ENCODE results near the gene LPIN3. TPM values are rescaled to one million over a fixed set of nuclear protein-coding genes. Genes with fewer than 3 reads are reported as not detected.

The LPIN3 gene
- total and polyA plus RNA-seq, 2 donors = 1.6 to 11.0 TPM

GRCh38 chr20:41379551-41379950, 38.9 kb downstream of the LPIN3 start:
- no peak overlapping the region for H3K4me3 ChIP-seq (ENCODE audit: low read length in 2 of 2)
- 12% methylated on average over 2 of the region's 2 CpGs for WGBS
- H3K9me3 ChIP-seq (ENCODE audit: control insufficient read depth in 2 of 2, insufficient read depth in 1 of 2, low read length in 1 of 2) = no peaks in the 10 kb centered on the region
- DNase-seq (ENCODE audit: low read depth in 6 of 9, low spot score in 9 of 9) = no peak
- no peaks in the 10 kb centered on the region for H3K36me3 ChIP-seq (ENCODE audit: control insufficient read depth in 2 of 2, insufficient read depth in 2 of 2, low read length in 1 of 2)
- H3K27me3 ChIP-seq (ENCODE audit: control insufficient read depth in 2 of 2, insufficient read depth in 1 of 2, low read length in 1 of 2) = peaks cover 0 to 26% of the 10 kb centered on the region in 2 donors
- H3K27ac ChIP-seq (ENCODE audit: low read depth in 1 of 2, low read length in 1 of 2) = no peak overlapping the region
- H3K4me1 ChIP-seq (ENCODE audit: control insufficient read depth in 2 of 2, insufficient read depth in 2 of 2, low read length in 2 of 2) = no peaks in the 10 kb centered on the region

- DNase-seq (ENCODE audit: low read depth in 6 of 9, low spot score in 9 of 9) = no peak
- H3K4me3 ChIP-seq (ENCODE audit: low read length in 2 of 2) = no peak overlapping the region
- no peaks in the 10 kb centered on the region for H3K4me1 ChIP-seq (ENCODE audit: control insufficient read depth in 2 of 2, insufficient read depth in 2 of 2, low read length in 2 of 2)
- H3K27me3 ChIP-seq (ENCODE audit: control insufficient read depth in 2 of 2, insufficient read depth in 1 of 2, low read length in 1 of 2) = peaks cover 0 to 25% of the 10 kb centered on the region in 2 donors
- no peak overlapping the region for H3K27ac ChIP-seq (ENCODE audit: low read depth in 1 of 2, low read length in 1 of 2)
- WGBS = 71% methylated on average over 12 of the region's 12 CpGs
- H3K9me3 ChIP-seq (ENCODE audit: control insufficient read depth in 2 of 2, insufficient read depth in 1 of 2, low read length in 1 of 2) = no peaks in the 10 kb centered on the region
- no peaks in the 10 kb centered on the region for H3K36me3 ChIP-seq (ENCODE audit: control insufficient read depth in 2 of 2, insufficient read depth in 2 of 2, low read length in 1 of 2)
These were observed 40.1 kb downstream of the LPIN3 start for GRCh38 chr20:41380551-41381193.

DNA sequence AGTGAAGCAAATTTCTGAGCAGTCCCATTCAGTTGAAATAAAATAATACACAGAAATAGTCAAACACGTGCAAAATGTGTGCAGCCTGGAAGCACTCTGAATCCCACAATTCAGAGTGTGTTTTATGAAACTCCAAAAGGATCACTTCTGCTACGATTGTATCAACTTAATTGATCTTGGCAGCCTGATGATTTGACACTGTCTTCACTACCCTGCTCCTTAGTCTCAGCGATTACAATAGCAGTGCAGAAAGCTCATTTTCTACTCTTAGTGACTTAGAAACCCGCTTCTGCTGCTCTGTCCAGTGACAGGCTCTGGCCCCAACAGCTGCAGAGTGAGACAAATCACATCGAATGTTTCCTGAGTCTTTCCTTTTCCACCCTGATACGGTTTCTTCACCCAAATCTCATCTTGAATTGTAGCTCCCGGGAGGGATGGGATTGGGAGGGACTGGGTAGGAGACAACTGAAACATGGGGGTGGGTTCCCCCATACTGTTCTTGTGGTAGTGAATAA, 42.2 kb downstream of the LPIN3 start:
- Histone ChIP-seq H3K4me3 (ENCODE audit: low read length in 2 of 2) (no peak overlapping the region), H3K4me1 (ENCODE audit: control insufficient read depth in 2 of 2, insufficient read depth in 2 of 2, low read length in 2 of 2) (no peaks in the 10 kb centered on the region), H3K36me3 (ENCODE audit: control insufficient read depth in 2 of 2, insufficient read depth in 2 of 2, low read length in 1 of 2) (no peaks in the 10 kb centered on the region), H3K27ac (ENCODE audit: low read depth in 1 of 2, low read length in 1 of 2) (no peak overlapping the region), H3K9me3 (ENCODE audit: control insufficient read depth in 2 of 2, insufficient read depth in 1 of 2, low read length in 1 of 2) (no peaks in the 10 kb centered on the region), H3K27me3 (ENCODE audit: control insufficient read depth in 2 of 2, insufficient read depth in 1 of 2, low read length in 1 of 2) (peaks cover 0 to 12% of the 10 kb centered on the region in 2 donors)
- 81% methylated on average over 7 of the region's 7 CpGs for WGBS
- no peak for DNase-seq (ENCODE audit: low read depth in 6 of 9, low spot score in 9 of 9)

DNA sequence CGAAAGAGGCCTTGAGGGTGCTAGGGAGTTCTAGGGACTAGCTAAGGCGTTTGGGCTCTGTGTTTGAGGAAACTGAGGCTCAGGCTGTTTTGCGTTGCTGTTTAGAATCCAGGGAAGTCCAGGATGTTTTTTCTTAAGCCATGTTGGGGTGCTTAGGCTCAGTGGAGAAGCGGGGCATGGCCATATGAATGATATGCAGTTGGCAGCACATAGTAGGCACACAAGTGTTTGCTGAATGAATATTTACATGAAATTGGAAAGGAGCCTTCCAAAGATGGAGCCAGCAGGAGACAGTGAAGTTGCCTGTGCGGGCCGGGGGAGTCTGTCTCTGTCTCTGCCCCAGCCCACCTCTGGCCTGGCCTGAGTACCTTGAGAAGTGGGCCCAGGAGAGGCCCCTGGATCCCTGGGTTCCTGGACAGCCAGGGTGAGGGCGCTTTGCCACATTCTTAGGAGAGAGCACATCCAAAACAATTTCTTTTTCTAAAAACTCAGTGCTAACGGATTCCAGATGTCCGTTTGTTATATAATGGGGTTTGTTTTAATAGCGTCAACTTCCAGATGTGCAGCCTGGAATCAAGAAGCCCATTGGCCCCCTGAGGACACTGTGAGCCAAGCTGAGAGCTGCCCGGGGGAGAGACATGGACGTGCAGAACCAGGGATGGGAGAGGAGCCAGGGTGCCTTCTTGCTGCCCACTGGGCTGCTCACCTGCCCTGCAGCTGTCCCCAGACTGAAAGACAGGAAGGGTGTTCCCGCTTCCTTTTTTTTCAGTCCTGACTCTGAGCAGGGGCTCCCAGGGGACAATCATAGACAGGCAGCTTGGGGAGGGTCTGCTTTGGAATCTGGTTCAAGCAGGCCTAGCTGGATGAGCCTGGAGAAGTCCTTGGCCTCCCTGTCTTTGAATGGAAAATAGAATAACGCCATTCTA, 46.1 kb downstream of the LPIN3 start:
- no peaks in the 10 kb centered on the region for H3K36me3 ChIP-seq (ENCODE audit: control insufficient read depth in 2 of 2, insufficient read depth in 2 of 2, low read length in 1 of 2)
- no peaks in the 10 kb centered on the region for H3K9me3 ChIP-seq (ENCODE audit: control insufficient read depth in 2 of 2, insufficient read depth in 1 of 2, low read length in 1 of 2)
- H3K27ac ChIP-seq (ENCODE audit: low read depth in 1 of 2, low read length in 1 of 2) = no peak overlapping the region
- no peaks in the 10 kb centered on the region for H3K4me1 ChIP-seq (ENCODE audit: control insufficient read depth in 2 of 2, insufficient read depth in 2 of 2, low read length in 2 of 2)
- no peak for DNase-seq (ENCODE audit: low read depth in 6 of 9, low spot score in 9 of 9)
- WGBS = 93% methylated on average over 14 of the region's 14 CpGs
- no peak overlapping the region for H3K4me3 ChIP-seq (ENCODE audit: low read length in 2 of 2)
- H3K27me3 ChIP-seq (ENCODE audit: control insufficient read depth in 2 of 2, insufficient read depth in 1 of 2, low read length in 1 of 2) = no peaks in the 10 kb centered on the region

DNA sequence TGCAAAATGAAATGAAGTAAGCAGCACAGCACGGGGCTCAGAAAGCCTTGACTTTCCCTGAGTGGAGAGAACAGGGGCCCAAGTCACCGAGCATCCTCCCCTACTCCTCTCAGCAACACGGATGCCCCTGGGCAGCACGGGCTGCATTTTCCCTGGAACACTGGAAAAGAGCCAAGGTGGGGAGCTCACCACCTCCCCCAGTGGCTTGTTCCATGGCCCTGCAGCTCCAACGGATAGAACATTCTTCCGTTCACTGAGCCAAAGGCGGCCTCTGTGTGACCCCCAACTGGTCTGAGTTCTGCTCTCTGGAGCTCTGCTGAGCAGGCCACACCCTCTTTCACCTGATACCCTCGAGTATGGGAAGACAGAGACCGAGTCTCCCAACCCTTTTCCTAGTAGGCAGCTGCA, 46.8 kb downstream of the LPIN3 start:
- 62% methylated on average over 9 of the region's 9 CpGs for WGBS
- H3K9me3 ChIP-seq (ENCODE audit: control insufficient read depth in 2 of 2, insufficient read depth in 1 of 2, low read length in 1 of 2) = no peaks in the 10 kb centered on the region
- no peak overlapping the region for H3K4me3 ChIP-seq (ENCODE audit: low read length in 2 of 2)
- no peak for DNase-seq (ENCODE audit: low read depth in 6 of 9, low spot score in 9 of 9)
- H3K36me3 ChIP-seq (ENCODE audit: control insufficient read depth in 2 of 2, insufficient read depth in 2 of 2, low read length in 1 of 2) = no peaks in the 10 kb centered on the region
- H3K27me3 ChIP-seq (ENCODE audit: control insufficient read depth in 2 of 2, insufficient read depth in 1 of 2, low read length in 1 of 2) = no peaks in the 10 kb centered on the region
- no peak overlapping the region for H3K27ac ChIP-seq (ENCODE audit: low read depth in 1 of 2, low read length in 1 of 2)
- H3K4me1 ChIP-seq (ENCODE audit: control insufficient read depth in 2 of 2, insufficient read depth in 2 of 2, low read length in 2 of 2) = no peaks in the 10 kb centered on the region

GRCh38 chr20:41390889-41391288, 50.3 kb downstream of the LPIN3 start:
- Histone ChIP-seq H3K4me1 (ENCODE audit: control insufficient read depth in 2 of 2, insufficient read depth in 2 of 2, low read length in 2 of 2) (no peaks in the 10 kb centered on the region), H3K4me3 (ENCODE audit: low read length in 2 of 2) (no peak overlapping the region), H3K27ac (ENCODE audit: low read depth in 1 of 2, low read length in 1 of 2) (no peak overlapping the region), H3K9me3 (ENCODE audit: control insufficient read depth in 2 of 2, insufficient read depth in 1 of 2, low read length in 1 of 2) (no peaks in the 10 kb centered on the region), H3K27me3 (ENCODE audit: control insufficient read depth in 2 of 2, insufficient read depth in 1 of 2, low read length in 1 of 2) (no peaks in the 10 kb centered on the region), H3K36me3 (ENCODE audit: control insufficient read depth in 2 of 2, insufficient read depth in 2 of 2, low read length in 1 of 2) (no peaks in the 10 kb centered on the region)
- WGBS = over 99% methylated on average over 3 of the region's 3 CpGs
- no peak for DNase-seq (ENCODE audit: low read depth in 6 of 9, low spot score in 9 of 9)

GRCh38 chr20:41391587-41392001, 51.0 kb downstream of the LPIN3 start:
- 96% methylated on average over 10 of the region's 10 CpGs for WGBS
- Histone ChIP-seq H3K27me3 (ENCODE audit: control insufficient read depth in 2 of 2, insufficient read depth in 1 of 2, low read length in 1 of 2) (no peaks in the 10 kb centered on the region), H3K36me3 (ENCODE audit: control insufficient read depth in 2 of 2, insufficient read depth in 2 of 2, low read length in 1 of 2) (no peaks in the 10 kb centered on the region), H3K4me3 (ENCODE audit: low read length in 2 of 2) (no peak overlapping the region), H3K9me3 (ENCODE audit: control insufficient read depth in 2 of 2, insufficient read depth in 1 of 2, low read length in 1 of 2) (no peaks in the 10 kb centered on the region), H3K27ac (ENCODE audit: low read depth in 1 of 2, low read length in 1 of 2) (no peak overlapping the region), H3K4me1 (ENCODE audit: control insufficient read depth in 2 of 2, insufficient read depth in 2 of 2, low read length in 2 of 2) (no peaks in the 10 kb centered on the region)
- no peak for DNase-seq (ENCODE audit: low read depth in 6 of 9, low spot score in 9 of 9)

DNA sequence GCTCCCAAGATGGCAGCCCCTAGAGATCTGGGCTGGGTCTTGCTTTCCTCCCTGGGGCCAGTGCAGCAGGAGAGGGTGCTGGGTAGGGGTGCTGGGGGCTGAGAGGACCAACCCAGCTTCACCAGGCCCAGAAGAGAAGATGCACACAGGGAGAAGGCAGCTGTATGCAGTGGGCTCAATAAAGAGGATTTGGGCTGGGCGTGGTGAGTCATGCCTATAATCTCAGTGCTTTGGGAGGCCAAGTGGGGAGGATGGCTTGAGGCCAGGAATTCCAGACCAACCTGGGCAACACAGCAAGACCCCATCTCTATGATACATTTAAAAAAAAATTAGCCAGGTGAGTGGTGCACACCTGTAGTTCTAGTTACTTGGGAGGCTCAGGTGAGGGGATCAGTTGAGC, 51.7 kb downstream of the LPIN3 start:
- H3K4me3 ChIP-seq (ENCODE audit: low read length in 2 of 2) = no peak overlapping the region
- H3K36me3 ChIP-seq (ENCODE audit: control insufficient read depth in 2 of 2, insufficient read depth in 2 of 2, low read length in 1 of 2) = no peaks in the 10 kb centered on the region
- H3K9me3 ChIP-seq (ENCODE audit: control insufficient read depth in 2 of 2, insufficient read depth in 1 of 2, low read length in 1 of 2) = no peaks in the 10 kb centered on the region
- no peaks in the 10 kb centered on the region for H3K4me1 ChIP-seq (ENCODE audit: control insufficient read depth in 2 of 2, insufficient read depth in 2 of 2, low read length in 2 of 2)
- no peaks in the 10 kb centered on the region for H3K27me3 ChIP-seq (ENCODE audit: control insufficient read depth in 2 of 2, insufficient read depth in 1 of 2, low read length in 1 of 2)
- DNase-seq (ENCODE audit: low read depth in 6 of 9, low spot score in 9 of 9) = no peak
- no peak overlapping the region for H3K27ac ChIP-seq (ENCODE audit: low read depth in 1 of 2, low read length in 1 of 2)
- WGBS = 98% methylated on average over 1 of the region's 1 CpG
